SK-N-SH (cell line): ENCODE measurements around the gene SOX2. TPM values are rescaled to one million over a fixed set of nuclear protein-coding genes. Genes with fewer than 3 reads are reported as not detected.
"Not testable (repeated sequence)": the region's sequence is repeated elsewhere in the genome, so short reads cannot be mapped to it uniquely, and the experiment has no call there.

Experiments
- CTCF ChIA-PET: fragments of 300-600, 350-600 bp; formaldehyde crosslinking; extraction: SDS; loops from one replicate; lab custom pipeline; 2021; lab: Yijun Ruan, JAX
- POLR2A ChIA-PET: fragments of 350-600 bp; sonication (Branson Sonifier 250); formaldehyde crosslinking; extraction: SDS; loops from one replicate; lab custom pipeline; 2020; ENCODE audit warnings: antibody characterized with exemption, inconsistent platforms; lab: Yijun Ruan, JAX
- DNase-seq: peaks from one replicate; pipeline ENCODE4 v3.0.0; 2012
- H2AFZ ChIP-seq: fragments of 200-600 bp; sonication (generic); 2 replicates; pipeline ENCODE4 v1.8.1; 2016; ENCODE audit warnings: antibody characterized with exemption, mild to moderate bottlenecking, low read depth
- H3F3A ChIP-seq: fragments of 200-600 bp; sonication (generic); replicated peaks from 2 replicates; pipeline ENCODE3; 2016; ENCODE audit warnings: antibody characterized with exemption, mild to moderate bottlenecking; ENCODE audit not compliant: insufficient read depth
- H3K27ac ChIP-seq, 2 experiments: fragments of 200-500 bp in 1 of 2; fragments of 200-600 bp in 1 of 2; sonication (Bioruptor generic) in 1 of 2; sonication (generic), shearing (Covaris generic) in 1 of 2; 2 replicates each; pipeline versions ENCODE4 v1.5.1 to v1.6.1; 2014 to 2016; ENCODE audit warnings: low read depth in 2 of 2, inconsistent platforms in 1 of 2, low read length in 1 of 2, mild to moderate bottlenecking in 1 of 2, mixed read lengths in 1 of 2
- H3K27me3 ChIP-seq: fragments of 200-600 bp; sonication (generic), shearing (Covaris generic); 2 replicates; pipeline ENCODE4 v1.6.1; 2016; ENCODE audit warnings: mixed run types; ENCODE audit not compliant: insufficient read depth
- H3K36me3 ChIP-seq, 2 experiments: fragments of 200-500 bp in 1 of 2; fragments of 200-600 bp in 1 of 2; sonication (Bioruptor generic) in 1 of 2; sonication (generic) in 1 of 2; replicated peaks in 1 of 2; 2 replicates each; pipeline versions ENCODE3 to v1.5.1; 2014 to 2016; ENCODE audit warnings: low read length in 1 of 2, mild to moderate bottlenecking in 1 of 2; ENCODE audit not compliant: insufficient read depth in 2 of 2, control insufficient read depth in 1 of 2
- H3K4me1 ChIP-seq, 2 experiments: fragments of 200-500 bp in 1 of 2; fragments of 200-600 bp in 1 of 2; sonication (Bioruptor generic) in 1 of 2; sonication (generic), shearing (Covaris generic) in 1 of 2; 2 replicates each; pipeline versions ENCODE4 v1.5.1 to v1.6.1; 2014 to 2016; ENCODE audit warnings: low read depth in 1 of 2, low read length in 1 of 2, mixed run types in 1 of 2; ENCODE audit not compliant: insufficient read depth in 2 of 2, control insufficient read depth in 1 of 2
- H3K4me2 ChIP-seq: fragments of 200-600 bp; sonication (generic), shearing (Covaris generic); 2 replicates; pipeline ENCODE4 v1.6.1; 2017; ENCODE audit warnings: mixed run types
- H3K4me3 ChIP-seq, 2 experiments: fragments of 200-500 bp in 1 of 2; fragments of 200-600 bp in 1 of 2; sonication (Bioruptor generic) in 1 of 2; sonication (generic), shearing (Covaris generic) in 1 of 2; 2 replicates each; pipeline versions ENCODE4 v1.5.1 to v1.8.1; 2014 to 2016; ENCODE audit warnings: low read depth in 2 of 2, inconsistent platforms in 1 of 2, low read length in 1 of 2, mild to moderate bottlenecking in 1 of 2, mixed read lengths in 1 of 2, moderate library complexity in 1 of 2
- H3K79me2 ChIP-seq: fragments of 200-600 bp; sonication (generic); 2 replicates; pipeline ENCODE4 v1.8.1; 2017; ENCODE audit warnings: mild to moderate bottlenecking; ENCODE audit not compliant: insufficient read depth
- H3K9ac ChIP-seq: fragments of 200-600 bp; sonication (generic); 2 replicates; pipeline ENCODE4 v1.6.1; 2017; ENCODE audit warnings: mixed run types
- H3K9me2 ChIP-seq: fragments of 200-600 bp; sonication (generic); 2 replicates; pipeline ENCODE4 v1.6.1; 2017; ENCODE audit warnings: mixed run types
- H3K9me3 ChIP-seq: fragments of 200-600 bp; sonication (generic); 2 replicates; pipeline ENCODE4 v1.6.1; 2017; ENCODE audit warnings: mixed run types, mild to moderate bottlenecking, moderate library complexity
- H4K20me1 ChIP-seq: fragments of 200-600 bp; sonication (generic); 2 replicates; pipeline ENCODE4 v1.6.1; 2017; ENCODE audit warnings: mild to moderate bottlenecking, mixed run types; ENCODE audit not compliant: insufficient read depth
- WGBS: methylation state at CpG from one replicate; pipeline ENCODE4 v1.1.6; 2017; ENCODE audit warnings: low lambda C conversion rate; 5-methylcytosine and 5-hydroxymethylcytosine counted together
- polyA plus RNA-seq, 3 experiments: library from polyadenylated mRNA; depleted of rRNA; stranded (reverse); fragments of >200 nt; gene quantifications; 2 replicates each; pipeline ENCODE4 v1.2.3, GENCODE V29; 2012
- small RNA-seq, 7 experiments: library from RNA; depleted of rRNA; stranded (forward); fragments of <200 nt; gene quantifications; one replicate each; pipeline ENCODE3, GENCODE V24; 2012

Gene SOX2
- polyA plus RNA-seq, 1 of the 3 experiments (the other 2 are of a cell fraction), result 0.13 TPM

- WGBS, result 85% methylated on average over 5 of the region's 5 CpGs
Observed at GRCh38 chr3:181764033-181764432, 52.3 kb downstream of the SOX2 start.

More at GRCh38 chr3:181764033-181764432, 52.3 kb downstream of the SOX2 start:
- H3K79me2 ChIP-seq, H3K9me2 ChIP-seq, POLR2A ChIA-PET, H3K9me3 ChIP-seq, H3K4me1 ChIP-seq, H3K4me3 ChIP-seq, H3K27ac ChIP-seq, H3K36me3 ChIP-seq, CTCF ChIA-PET, H3K4me2 ChIP-seq, H4K20me1 ChIP-seq, H3F3A ChIP-seq, DNase-seq, H3K27me3 ChIP-seq, H3K9ac ChIP-seq, H2AFZ ChIP-seq: not testable (repeated sequence)

Small RNA genes within 50 kb of the gene (small RNA-seq; reads per million reads assigned to genes)
- 0 reads per million in 7 experiments for gene RF01954
